Right cardiac atrium (tissue), 5 donors: ENCODE measurements around the gene PLXNA2. TPM values are rescaled to one million over a fixed set of nuclear protein-coding genes. Genes with fewer than 3 reads are reported as not detected.

ENCODE experiments used
- ATAC-seq, 2 donors: fragments of 200-7000 bp; cut with Tn5 transposase; one replicate each; pipeline versions ENCODE4 v1.8.0 to v1.9.1; 2020; ENCODE audit warnings: moderate library complexity in 2 of 2, mild to moderate bottlenecking in 1 of 2
- DNase-seq, 3 donors: peaks; one replicate each; pipeline ENCODE4 v3.0.0-alpha.2; 2020
- H3K27ac ChIP-seq: one replicate; pipeline ENCODE4 v1.5.1; 2013; ENCODE audit warnings: mild to moderate bottlenecking, low read length, control low read depth, moderate library complexity
- H3K27me3 ChIP-seq: one replicate; pipeline ENCODE4 v1.6.1; 2013; ENCODE audit not compliant: control insufficient read depth, insufficient read depth
- H3K4me1 ChIP-seq: one replicate; pipeline ENCODE4 v1.6.1; 2013; ENCODE audit warnings: low read length; ENCODE audit not compliant: control insufficient read depth, insufficient read depth
- H3K4me3 ChIP-seq: one replicate; pipeline ENCODE4 v1.5.1; 2013; ENCODE audit warnings: low read length, control low read depth
- H3K9me3 ChIP-seq: one replicate; pipeline ENCODE4 v1.6.1; 2013; ENCODE audit warnings: low read length; ENCODE audit not compliant: control insufficient read depth
- WGBS: extraction: QIAGEN DNeasy Blood & Tissue Kit; methylation state at CpG from one replicate; pipeline ENCODE4 v1.1.7; 2013; 5-methylcytosine and 5-hydroxymethylcytosine counted together
- intact Hi-C, 4 donors: fragments of 100-400 bp; cut with DNase I; formaldehyde crosslinking; loops; one replicate each; pipeline versions ENCODE4 v1.11.0 to v1.14.0; 2022 to 2023
- polyA plus RNA-seq: library from polyadenylated mRNA; stranded (reverse); fragments of 200-250 nt; gene quantifications from one replicate; pipeline ENCODE4 v1.2.3, GENCODE V29; 2013
- total RNA-seq, 4 donors: library from RNA; stranded (reverse); fragmentation: NEBNext Ultra II Directional; extraction: Animal tissue kit (Norgen Biotek cat#: 25700); gene quantifications; one replicate each; pipeline ENCODE4 v1.2.1, GENCODE V29; 2021
- donor health status: healthy with polysubstance abuse.
- donor health status: DM: no; HTN: yes; CAD: no.
- donor health status: DM: no; HTN: no; CAD: no.
- donor health status: DM: no; HTN: yes; CAD: no; lungs with severe emphysema.
- donor health status: DM: yes; HTN: yes; CAD: no.

The PLXNA2 gene
- total and polyA plus RNA-seq, 5 donors, result 7.3 to 26.6 (median 16.4) TPM

DNA sequence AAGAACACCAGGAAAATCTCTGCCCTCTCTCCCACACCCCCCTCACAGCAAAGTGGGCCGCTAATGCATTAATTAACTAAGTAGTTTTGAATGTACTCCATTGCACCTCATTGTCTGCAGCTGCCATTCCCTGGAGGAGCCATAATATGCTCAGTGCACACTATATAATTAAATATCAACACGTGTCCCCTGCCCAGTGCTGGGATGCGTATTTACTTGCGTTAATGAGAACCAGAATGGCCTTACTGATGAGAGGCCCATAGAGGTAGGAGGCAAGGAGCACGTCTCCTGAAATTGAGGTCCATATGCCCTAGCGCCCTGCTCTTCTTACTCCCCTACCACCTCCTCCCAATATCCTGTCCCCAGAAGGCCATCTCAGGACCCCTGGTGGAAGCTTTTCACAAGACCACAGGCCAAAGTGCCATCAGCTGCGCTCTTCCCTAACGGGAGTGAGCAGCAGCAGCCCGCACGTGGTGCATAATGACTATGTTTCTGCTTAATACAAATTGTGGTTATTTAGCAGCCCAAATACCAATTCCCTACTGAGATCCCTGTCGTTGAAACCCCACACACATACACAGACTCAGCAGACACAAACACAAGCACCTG lies 76.8 kb downstream of the PLXNA2 start:
- peaks cover 5% of the 10 kb centered on the region for H3K4me1 ChIP-seq
- no peak for DNase-seq
- no peaks in the 10 kb centered on the region for H3K27me3 ChIP-seq
- H3K9me3 ChIP-seq, result no peaks in the 10 kb centered on the region
- H3K4me3 ChIP-seq, result no peak overlapping the region
- no peak for ATAC-seq
- WGBS, result 84% methylated on average over 11 of the region's 11 CpGs
- intact Hi-C loops, result loop anchor here in 1 of 4 donors (10.0 kb wide), 1 partner anchor 63 kb away; no protein-coding TSS in a partner anchor
- H3K27ac ChIP-seq, result no peak overlapping the region

- ATAC-seq (no peak), DNase-seq (no peak)
- WGBS, result 92% methylated on average over 4 of the region's 4 CpGs
- no peak overlapping the region for H3K27ac ChIP-seq
- H3K27me3 ChIP-seq, result no peaks in the 10 kb centered on the region
- intact Hi-C loops, result loop anchor here in 1 of 4 donors (10.0 kb wide), 1 partner anchor 62 kb away; no protein-coding TSS in a partner anchor
- peaks cover 9% of the 10 kb centered on the region for H3K4me1 ChIP-seq
- no peak overlapping the region for H3K4me3 ChIP-seq
- H3K9me3 ChIP-seq, result no peaks in the 10 kb centered on the region
Measured at GRCh38 chr1:208166340-208167138, 77.6 kb downstream of the PLXNA2 start.

GRCh38 chr1:208165659-208166058 lies 78.5 kb downstream of the PLXNA2 start:
- ATAC-seq (peak in 1 of 2 donors; percentile 9), DNase-seq (no peak)
- peaks cover 9% of the 10 kb centered on the region for H3K4me1 ChIP-seq
- 81% methylated on average over 6 of the region's 6 CpGs for WGBS
- no peaks in the 10 kb centered on the region for H3K9me3 ChIP-seq
- H3K4me3 ChIP-seq, result no peak overlapping the region
- H3K27ac ChIP-seq, result no peak overlapping the region
- no peaks in the 10 kb centered on the region for H3K27me3 ChIP-seq
- intact Hi-C loops, result loop anchor here in 1 of 4 donors (10.0 kb wide), 1 partner anchor 61 kb away; no protein-coding TSS in a partner anchor

GRCh38 chr1:208164609-208165008 lies 79.6 kb downstream of the PLXNA2 start:
- H3K4me3 ChIP-seq, result no peak overlapping the region
- peaks cover 16% of the 10 kb centered on the region for H3K4me1 ChIP-seq

GRCh38 chr1:208163539-208163938 lies 80.6 kb downstream of the PLXNA2 start:
- no peaks in the 10 kb centered on the region for H3K27me3 ChIP-seq
- 89% methylated on average over 1 of the region's 1 CpG for WGBS
- H3K4me1 ChIP-seq, result peaks cover 23% of the 10 kb centered on the region
- no peak overlapping the region for H3K4me3 ChIP-seq
- DNase-seq, result no peak
- no peak overlapping the region for H3K27ac ChIP-seq
- intact Hi-C loops, result loop anchor here in 1 of 4 donors (10.0 kb wide), 1 partner anchor 59 kb away; no protein-coding TSS in a partner anchor
- ATAC-seq, result no peak
- H3K9me3 ChIP-seq, result no peaks in the 10 kb centered on the region

More at GRCh38 chr1:208164609-208165008, 79.6 kb downstream of the PLXNA2 start:
- DNase-seq (peak in 1 of 3 donors; percentile 64), ATAC-seq (no peak)
- 39% methylated on average over 12 of the region's 12 CpGs for whole genome bisulfite sequencing
- Histone ChIP-seq H3K27ac (no peak overlapping the region), H3K27me3 (no peaks in the 10 kb centered on the region), H3K9me3 (no peaks in the 10 kb centered on the region)
- intact Hi-C loops, result loop anchor here in 1 of 4 donors (10.0 kb wide), 1 partner anchor 60 kb away; no protein-coding TSS in a partner anchor

GRCh38 chr1:208162903-208163302 lies 81.3 kb downstream of the PLXNA2 start:
- H3K9me3 ChIP-seq, result no peaks in the 10 kb centered on the region
- no peak overlapping the region for H3K27ac ChIP-seq
- no peak for ATAC-seq
- intact Hi-C loops, result loop anchor here in 1 of 4 donors (10.0 kb wide), 1 partner anchor 58 kb away; no protein-coding TSS in a partner anchor
- no peaks in the 10 kb centered on the region for H3K27me3 ChIP-seq
- no peak for DNase-seq
- H3K4me3 ChIP-seq, result no peak overlapping the region
- peaks cover 25% of the 10 kb centered on the region for H3K4me1 ChIP-seq
- 98% methylated on average over 1 of the region's 1 CpG for WGBS

DNA sequence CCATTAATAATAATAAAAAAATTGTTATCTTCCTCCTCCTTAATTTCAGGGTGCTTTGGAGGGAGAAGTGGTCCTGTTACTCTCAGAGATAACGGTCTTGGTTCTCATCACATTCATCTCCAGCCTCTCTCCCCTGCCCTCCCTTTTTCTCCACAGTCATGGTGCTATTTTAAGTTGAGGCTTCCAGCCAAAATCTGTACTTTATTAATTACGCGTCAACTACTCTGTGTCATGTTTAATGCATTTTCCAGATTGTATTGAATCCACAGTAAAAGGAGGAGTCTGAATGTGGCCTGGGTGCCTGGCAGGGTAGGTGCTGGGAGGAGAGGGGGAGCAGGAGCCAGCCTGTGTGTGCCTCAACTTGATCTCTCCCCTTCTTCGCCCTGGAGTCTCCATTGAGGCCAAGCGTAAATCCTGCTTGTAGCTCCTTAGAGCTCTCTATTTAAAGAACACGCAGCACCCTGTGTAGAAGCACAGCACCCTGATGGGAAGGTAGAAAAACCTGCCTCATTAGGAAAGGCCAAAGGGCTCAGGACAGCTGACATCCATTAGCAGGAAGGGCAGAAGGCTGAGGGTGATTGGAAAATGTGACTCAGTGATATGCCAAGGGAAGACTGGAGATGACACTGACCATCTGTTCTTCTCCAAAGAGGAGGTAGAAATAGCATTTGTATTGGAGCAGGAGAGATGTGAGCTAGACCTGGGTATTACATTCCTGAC lies 82.4 kb downstream of the PLXNA2 start:
- no peak for DNase-seq
- Histone ChIP-seq H3K9me3 (no peaks in the 10 kb centered on the region), H3K4me3 (no peak overlapping the region), H3K27ac (no peak overlapping the region), H3K4me1 (peaks cover 27% of the 10 kb centered on the region), H3K27me3 (no peaks in the 10 kb centered on the region)
- WGBS, result 41% methylated on average over 6 of the region's 6 CpGs
- no peak for ATAC-seq
- intact Hi-C loops, result loop anchor here in 1 of 4 donors (10.0 kb wide), 1 partner anchor 57 kb away; no protein-coding TSS in a partner anchor

GRCh38 chr1:208161005-208161404 lies 83.2 kb downstream of the PLXNA2 start:
- Histone ChIP-seq H3K27ac (no peak overlapping the region), H3K27me3 (no peaks in the 10 kb centered on the region), H3K9me3 (no peaks in the 10 kb centered on the region), H3K4me3 (no peak overlapping the region), H3K4me1 (peaks cover 27% of the 10 kb centered on the region)
- ATAC-seq, result no peak
- intact Hi-C loops, result loop anchor here in 1 of 4 donors (10.0 kb wide), 1 partner anchor 56 kb away; no protein-coding TSS in a partner anchor
- DNase-seq, result no peak
- WGBS, result 92% methylated on average over 1 of the region's 1 CpG

- peak in 2 of 3 donors; percentile 38 to 68 for DNase-seq
- Histone ChIP-seq H3K27me3 (no peaks in the 10 kb centered on the region), H3K27ac (peak overlapping the region; percentile 28), H3K9me3 (no peaks in the 10 kb centered on the region), H3K4me3 (no peak overlapping the region), H3K4me1 (peaks cover 29% of the 10 kb centered on the region)
- peak in 1 of 2 donors; percentile 15 for ATAC-seq
- 55% methylated on average over 4 of the region's 4 CpGs for WGBS
- intact Hi-C loops, result loop anchor here in 1 of 4 donors (10.0 kb wide), 1 partner anchor 56 kb away; no protein-coding TSS in a partner anchor
Measured at GRCh38 chr1:208160259-208160819, 83.8 kb downstream of the PLXNA2 start.

GRCh38 chr1:208159555-208160258 lies 84.5 kb downstream of the PLXNA2 start:
- intact Hi-C loops, result loop anchor here in 1 of 4 donors (10.0 kb wide), 2 partner anchors 55 to 85 kb away; partner anchors contain the start of gene PLXNA2
- ATAC-seq (peak; percentile 35 to 42), DNase-seq (peak; percentile 35 to 76 (median 74))
- peaks cover 29% of the 10 kb centered on the region for H3K4me1 ChIP-seq
- WGBS, result 56% methylated on average over 11 of the region's 11 CpGs
- H3K4me3 ChIP-seq, result no peak overlapping the region
- no peaks in the 10 kb centered on the region for H3K9me3 ChIP-seq
- H3K27me3 ChIP-seq, result no peaks in the 10 kb centered on the region
- peak overlapping the region; percentile 30 for H3K27ac ChIP-seq
